RWPE1 (cell line): ENCODE data around the gene SPEF2.

Experiments used
- CTCF ChIA-PET: fragments of 350-600 bp; sonication (Branson Sonifier 250); formaldehyde crosslinking; extraction: SDS; loops from one replicate; lab custom pipeline; 2021; lab: Yijun Ruan, JAX
- POLR2A ChIA-PET: fragments of 400-600 bp; formaldehyde crosslinking; extraction: SDS; loops from one replicate; lab custom pipeline; 2020; ENCODE audit warnings: antibody characterized with exemption; ENCODE audit not compliant: low non-redundant PET; lab: Yijun Ruan, JAX
- DNase-seq: peaks from one replicate; pipeline ENCODE4 v3.0.0; 2012; ENCODE audit warnings: low spot score
- H3K27ac ChIP-seq: fragments of 450-650 bp; 2 replicates; pipeline ENCODE4 v1.5.1; 2017
- TF ChIP-seq, protein P1 (sequence below): fragments of 450-650 bp; conservative IDR thresholded peaks from 2 replicates; pipeline ENCODE4 v1.5.1; 2017; ENCODE audit warnings: low read depth, mild to moderate bottlenecking

The SPEF2 gene

DNA sequence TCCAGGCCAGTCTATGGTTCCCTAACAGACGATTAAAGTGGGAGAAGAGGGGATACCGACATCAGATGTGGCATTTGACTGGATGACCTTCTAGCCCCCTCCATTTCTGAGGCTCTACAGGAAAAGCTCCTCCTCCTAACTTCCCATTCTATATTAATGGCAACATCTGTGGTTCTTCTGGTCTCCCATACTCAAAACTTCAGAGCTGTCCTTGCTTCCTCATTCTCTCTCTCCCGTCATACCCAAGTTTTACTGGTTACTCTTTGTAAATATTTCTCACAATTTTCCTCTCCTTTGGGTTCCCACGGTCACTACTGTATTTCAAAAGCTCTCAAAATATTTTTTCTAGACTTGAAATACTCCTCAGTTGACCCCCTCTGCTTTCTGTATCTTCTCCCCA, 203.1 kb downstream of the SPEF2 start:
- ChIA-PET POLR2A (no interaction called here), CTCF (no interaction called here)
- no peak overlapping the region for H3K27ac ChIP-seq
- DNase-seq = no peak
- TF ChIP-seq, protein P1, sequence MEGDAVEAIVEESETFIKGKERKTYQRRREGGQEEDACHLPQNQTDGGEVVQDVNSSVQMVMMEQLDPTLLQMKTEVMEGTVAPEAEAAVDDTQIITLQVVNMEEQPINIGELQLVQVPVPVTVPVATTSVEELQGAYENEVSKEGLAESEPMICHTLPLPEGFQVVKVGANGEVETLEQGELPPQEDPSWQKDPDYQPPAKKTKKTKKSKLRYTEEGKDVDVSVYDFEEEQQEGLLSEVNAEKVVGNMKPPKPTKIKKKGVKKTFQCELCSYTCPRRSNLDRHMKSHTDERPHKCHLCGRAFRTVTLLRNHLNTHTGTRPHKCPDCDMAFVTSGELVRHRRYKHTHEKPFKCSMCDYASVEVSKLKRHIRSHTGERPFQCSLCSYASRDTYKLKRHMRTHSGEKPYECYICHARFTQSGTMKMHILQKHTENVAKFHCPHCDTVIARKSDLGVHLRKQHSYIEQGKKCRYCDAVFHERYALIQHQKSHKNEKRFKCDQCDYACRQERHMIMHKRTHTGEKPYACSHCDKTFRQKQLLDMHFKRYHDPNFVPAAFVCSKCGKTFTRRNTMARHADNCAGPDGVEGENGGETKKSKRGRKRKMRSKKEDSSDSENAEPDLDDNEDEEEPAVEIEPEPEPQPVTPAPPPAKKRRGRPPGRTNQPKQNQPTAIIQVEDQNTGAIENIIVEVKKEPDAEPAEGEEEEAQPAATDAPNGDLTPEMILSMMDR = no peak

DNA sequence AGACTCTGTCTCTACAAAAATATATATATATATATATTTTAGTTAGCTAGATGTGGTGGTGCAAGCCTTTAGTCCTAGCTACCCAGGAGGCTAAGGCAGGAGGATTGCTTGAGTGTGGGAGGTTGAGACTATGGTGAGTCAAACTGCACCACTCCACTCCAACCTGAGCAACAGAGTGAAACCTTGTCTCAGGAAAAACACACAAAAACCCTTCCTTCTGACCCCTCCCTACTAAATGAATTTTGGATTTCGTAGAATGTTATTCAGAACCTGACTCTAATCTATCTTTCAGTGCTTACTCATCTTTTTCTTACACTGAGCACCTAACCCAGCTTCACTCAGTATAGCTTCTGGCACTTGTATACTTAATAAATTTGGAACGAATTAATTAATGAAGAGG, 203.8 kb downstream of the SPEF2 start:
- ChIA-PET POLR2A (no interaction called here), CTCF (interaction anchor here (0.6 kb wide), 1 partner anchor 104 kb away, joined by 3 read pairs; no protein-coding TSS in a partner anchor)
- no peak for DNase-seq
- no peak overlapping the region for H3K27ac ChIP-seq
- TF ChIP-seq, protein P1 = no peak

DNA sequence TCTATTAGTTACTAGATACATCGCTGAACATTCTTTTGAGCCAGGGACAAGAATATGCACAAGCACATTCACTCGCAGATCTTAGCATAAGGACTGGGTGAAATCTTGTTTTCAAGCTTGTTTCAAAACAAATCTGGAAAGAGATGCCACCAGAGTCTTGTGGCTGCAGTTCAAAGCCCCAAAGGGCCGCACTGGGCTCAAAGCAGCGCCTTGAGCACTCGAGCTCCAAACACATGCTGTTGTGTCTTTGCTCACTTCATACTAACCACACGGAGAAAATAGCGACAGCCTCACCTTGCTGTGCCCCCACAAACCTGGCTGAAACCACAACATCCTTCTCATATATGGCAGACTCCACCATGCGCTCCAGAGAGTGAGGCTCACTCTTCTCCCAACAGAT, 204.8 kb downstream of the SPEF2 start:
- no peak for DNase-seq
- POLR2A ChIA-PET = no interaction called here

DNA sequence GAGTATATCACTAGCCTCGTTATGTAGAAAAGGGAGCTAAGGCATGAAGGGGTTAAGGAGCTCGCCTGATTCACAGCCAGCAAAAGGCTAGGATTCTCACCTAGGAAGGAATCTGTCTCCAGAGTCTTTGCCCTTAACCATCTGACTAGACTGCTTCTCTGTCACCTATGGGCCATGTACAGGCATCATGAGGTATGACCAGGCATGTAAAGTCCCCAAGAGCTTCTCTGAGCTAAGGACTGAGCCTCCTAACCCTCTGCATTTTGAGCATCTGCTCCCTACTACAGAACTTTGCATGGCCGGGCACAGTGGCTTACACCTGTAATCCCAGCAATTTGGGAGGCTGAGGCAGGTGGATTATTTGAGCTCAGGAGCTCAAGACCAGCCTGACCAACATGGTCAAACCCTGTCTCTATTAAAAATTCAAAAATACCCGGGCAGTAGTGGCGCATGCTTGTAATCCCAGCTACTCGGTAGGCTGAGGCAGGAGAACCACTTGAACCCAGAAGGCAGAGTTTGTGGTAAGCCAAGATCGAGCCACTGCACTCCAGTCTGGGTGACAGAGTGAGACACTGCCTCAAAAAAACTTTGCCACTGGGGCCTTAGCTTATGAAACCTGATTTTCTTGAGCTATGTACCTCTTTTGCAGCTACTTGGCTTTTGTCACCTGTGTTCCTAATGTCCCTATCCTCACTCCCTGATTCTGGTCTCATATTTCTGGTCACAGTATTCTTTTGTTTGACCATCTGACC, 205.9 kb downstream of the SPEF2 start:
- DNase-seq = no peak
- H3K27ac ChIP-seq = no peak overlapping the region
- TF ChIP-seq, protein P1 = no peak
- POLR2A ChIA-PET = no interaction called here
- CTCF ChIA-PET = interaction anchor here (0.6 kb wide), 1 partner anchor 1500 kb away, joined by 3 read pairs; no protein-coding TSS in a partner anchor

More for the DNA sequence above, 204.8 kb downstream of the SPEF2 start:
- H3K27ac ChIP-seq = no peak overlapping the region
- CTCF ChIA-PET = interaction anchor here (0.6 to 0.9 kb wide), 3 partner anchors 104 to 442 kb away, joined by 3 read pairs; no protein-coding TSS in a partner anchor
- TF ChIP-seq, protein P1 = no peak

DNA sequence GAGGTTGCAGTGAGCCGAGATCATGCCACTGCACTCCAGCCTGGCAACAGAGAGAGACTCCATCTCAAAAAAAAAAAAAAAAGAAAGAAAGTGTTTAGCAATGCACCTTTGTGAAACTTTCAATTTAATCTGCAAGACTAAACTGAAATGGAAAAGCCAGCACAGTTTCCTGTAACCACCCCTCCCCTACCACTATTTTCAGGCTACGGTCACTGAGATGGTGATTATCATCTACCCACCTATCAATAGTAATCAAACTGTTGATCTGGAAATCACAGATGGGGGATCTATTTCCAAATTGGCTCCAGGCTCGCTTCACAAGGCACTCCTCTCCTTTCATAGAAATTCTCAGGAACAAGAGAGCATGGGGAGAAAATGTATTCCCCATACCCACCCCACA, 208.4 kb downstream of the SPEF2 start:
- no peak overlapping the region for H3K27ac ChIP-seq
- POLR2A ChIA-PET = no interaction called here
- CTCF ChIA-PET = no interaction called here

DNA sequence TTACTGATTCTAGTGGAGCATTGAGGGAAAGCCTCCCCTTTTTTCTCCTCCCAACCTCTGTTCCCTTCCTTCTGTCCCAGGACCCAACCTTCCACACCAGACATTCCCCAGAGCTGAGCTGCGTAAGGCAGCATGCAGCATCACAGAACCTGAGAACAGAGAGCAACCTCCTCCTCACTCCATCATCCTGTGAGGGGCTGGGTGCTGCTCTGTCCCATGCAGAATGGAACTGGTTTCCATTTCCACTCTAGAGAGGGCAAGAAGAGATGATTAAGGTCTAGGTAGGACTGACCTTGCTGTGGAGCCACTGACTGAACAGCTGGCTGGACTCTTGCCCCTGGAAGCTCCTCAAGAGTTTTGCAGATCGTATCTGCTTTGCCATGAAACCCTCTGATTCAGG, 208.9 kb downstream of the SPEF2 start:
- TF ChIP-seq, protein P1 = no peak
- ChIA-PET CTCF (no interaction called here), POLR2A (no interaction called here)
- DNase-seq = no peak
- no peak overlapping the region for H3K27ac ChIP-seq

More for the DNA sequence above, 208.4 kb downstream of the SPEF2 start:
- TF ChIP-seq, protein P1 = no peak
- DNase-seq = no peak
